NCI-H1694 (cell line): ENCODE results near the gene LRRC32.

Experiments used
- DNase-seq: peaks from one replicate; lab custom pipeline; 2025; lab: John Stamatoyannopoulos, UW

LRRC32 gene, protein sequence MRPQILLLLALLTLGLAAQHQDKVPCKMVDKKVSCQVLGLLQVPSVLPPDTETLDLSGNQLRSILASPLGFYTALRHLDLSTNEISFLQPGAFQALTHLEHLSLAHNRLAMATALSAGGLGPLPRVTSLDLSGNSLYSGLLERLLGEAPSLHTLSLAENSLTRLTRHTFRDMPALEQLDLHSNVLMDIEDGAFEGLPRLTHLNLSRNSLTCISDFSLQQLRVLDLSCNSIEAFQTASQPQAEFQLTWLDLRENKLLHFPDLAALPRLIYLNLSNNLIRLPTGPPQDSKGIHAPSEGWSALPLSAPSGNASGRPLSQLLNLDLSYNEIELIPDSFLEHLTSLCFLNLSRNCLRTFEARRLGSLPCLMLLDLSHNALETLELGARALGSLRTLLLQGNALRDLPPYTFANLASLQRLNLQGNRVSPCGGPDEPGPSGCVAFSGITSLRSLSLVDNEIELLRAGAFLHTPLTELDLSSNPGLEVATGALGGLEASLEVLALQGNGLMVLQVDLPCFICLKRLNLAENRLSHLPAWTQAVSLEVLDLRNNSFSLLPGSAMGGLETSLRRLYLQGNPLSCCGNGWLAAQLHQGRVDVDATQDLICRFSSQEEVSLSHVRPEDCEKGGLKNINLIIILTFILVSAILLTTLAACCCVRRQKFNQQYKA

DNA sequence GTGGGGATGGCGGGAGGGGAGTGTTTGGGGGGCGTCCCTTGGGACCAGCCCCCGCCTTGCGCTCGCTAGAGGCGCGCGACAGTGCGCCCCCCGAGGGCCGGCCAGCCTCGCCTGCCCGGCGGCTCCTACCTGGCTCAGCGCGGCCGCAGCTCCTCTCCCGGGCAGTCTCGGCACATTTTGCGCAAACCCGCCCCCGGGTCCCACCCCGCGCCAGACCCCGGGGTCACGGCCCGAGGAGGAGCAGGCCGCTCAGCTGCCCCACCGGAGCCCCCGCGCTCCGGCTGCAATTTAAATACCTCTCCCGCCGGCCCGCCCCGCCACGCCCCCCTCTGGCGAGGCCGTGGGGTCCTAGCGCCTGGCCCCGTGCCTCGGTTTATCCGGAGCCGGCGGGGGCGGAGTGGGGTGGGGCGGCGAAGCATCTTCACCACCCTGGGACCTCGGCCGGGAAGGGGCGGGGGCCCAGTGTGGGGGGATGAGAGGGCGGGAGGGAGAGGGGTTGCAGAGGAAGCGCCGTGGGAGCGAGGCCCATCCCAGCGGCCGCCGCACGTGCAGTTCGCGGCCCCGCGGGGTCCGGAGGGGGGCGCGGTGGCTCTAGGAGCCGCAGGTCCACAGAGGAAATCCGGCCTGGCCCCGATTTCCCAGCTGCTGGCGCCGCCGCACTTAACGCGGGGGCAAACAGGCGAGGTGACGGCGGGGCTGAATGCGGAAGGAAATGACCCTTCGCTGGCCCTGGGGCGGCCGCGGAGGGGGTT, at the start of gene LRRC32:
LRRC32 (minus strand) TSS at position 263 of the 752 bp plus-strand sequence. CDS start 4,793 bp downstream, outside the sequence.
- DNase-seq, result no peak

DNA sequence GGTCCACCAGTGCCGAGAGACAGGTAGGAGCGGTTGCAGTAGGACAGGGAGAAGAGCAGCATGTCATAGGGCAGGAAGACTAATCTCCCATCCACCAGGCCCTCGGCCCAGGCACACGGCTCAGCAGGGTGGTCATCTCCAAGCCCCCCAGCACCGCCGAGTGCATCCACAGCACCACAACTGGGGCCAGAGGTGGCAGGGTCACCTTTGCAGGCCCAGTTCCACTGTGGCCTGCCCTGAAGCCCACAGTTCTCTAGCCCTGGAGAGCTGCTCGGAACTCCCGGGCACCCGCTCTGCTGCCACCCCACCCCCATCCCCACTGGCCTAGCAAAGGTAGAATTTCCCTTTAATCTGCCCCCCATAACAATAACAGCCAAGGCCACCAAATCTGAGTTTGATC, 49.1 kb upstream of the LRRC32 start:
- DNase-seq, result no peak

DNA sequence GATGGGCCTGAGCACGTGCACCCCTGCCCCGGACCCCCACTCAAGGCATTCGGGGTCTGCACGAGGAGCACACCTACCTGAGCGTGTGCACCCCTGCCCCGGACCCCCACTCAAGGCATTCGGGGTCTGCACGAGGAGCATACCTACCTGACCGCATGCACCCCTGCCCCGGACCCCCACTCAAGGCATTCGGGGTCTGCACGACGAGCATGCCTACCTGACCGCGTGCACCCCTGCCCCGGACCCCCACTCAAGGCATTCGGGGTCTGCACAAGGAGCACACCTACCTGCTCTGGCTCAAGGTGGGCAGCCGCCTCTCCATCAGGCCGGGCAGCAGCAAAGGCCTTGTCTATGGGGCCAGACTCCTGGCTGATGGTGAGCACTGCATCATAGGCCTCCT, 48.7 kb upstream of the LRRC32 start:
- no peak for DNase-seq

DNA sequence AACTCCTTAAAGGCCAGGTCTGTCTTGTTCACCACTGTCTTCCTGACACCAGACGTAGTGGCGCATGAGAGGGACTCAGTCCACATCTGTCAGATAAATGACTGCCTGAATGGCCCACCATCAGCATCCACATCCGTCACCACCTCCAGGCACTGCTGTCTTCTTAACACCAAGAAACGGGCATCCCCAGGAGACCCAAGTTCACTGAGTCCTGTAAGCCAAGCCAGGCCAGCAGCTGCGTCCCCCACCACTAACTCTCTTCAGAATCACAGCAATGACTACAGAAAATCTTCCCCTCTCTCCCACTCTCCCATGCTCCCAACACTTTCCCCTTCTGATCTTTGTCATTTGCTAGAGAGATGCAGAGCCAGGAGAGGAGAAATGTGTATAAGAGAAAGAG, 47.3 kb upstream of the LRRC32 start:
- DNase-seq, result no peak

DNA sequence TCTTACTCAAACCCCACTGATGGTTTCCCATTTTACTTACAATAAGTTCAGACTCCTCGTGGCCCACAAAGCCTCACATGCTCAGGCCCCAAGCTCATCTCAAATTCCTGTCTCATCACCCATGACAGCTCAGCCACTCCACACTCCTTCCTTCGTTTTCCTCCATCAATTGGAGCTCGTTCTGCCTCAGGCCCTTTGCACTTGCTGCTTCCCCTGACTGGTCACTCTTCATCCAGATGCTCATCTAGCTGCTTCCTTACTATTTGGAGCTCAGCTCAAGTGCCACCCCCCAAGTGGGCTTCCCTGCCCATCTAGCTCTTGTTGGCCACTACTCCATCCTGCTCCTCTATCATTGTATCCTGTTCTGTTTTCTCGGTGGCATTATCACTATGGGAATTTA, 46.8 kb upstream of the LRRC32 start:
- no peak for DNase-seq

DNA sequence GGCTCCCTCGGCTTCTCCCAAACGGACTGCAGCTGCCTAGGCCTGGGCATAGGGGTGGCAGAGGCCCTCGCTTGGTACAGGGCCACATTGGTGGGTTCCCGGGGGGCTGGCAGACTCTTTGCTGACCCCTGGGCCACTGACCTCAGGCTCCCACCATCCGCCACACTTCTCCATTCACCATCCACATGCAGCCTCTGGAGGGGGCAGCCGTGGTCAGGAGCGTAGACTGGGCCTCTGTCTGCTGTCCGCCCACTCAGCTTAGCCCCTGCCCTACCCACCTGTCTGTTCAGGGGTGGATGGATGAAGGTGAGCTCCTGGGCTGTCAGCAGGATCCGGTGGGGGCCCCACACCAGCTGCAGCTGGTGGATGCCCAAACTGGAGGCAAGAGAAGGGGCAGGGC, 45.7 kb upstream of the LRRC32 start:
- DNase-seq, result no peak

DNA sequence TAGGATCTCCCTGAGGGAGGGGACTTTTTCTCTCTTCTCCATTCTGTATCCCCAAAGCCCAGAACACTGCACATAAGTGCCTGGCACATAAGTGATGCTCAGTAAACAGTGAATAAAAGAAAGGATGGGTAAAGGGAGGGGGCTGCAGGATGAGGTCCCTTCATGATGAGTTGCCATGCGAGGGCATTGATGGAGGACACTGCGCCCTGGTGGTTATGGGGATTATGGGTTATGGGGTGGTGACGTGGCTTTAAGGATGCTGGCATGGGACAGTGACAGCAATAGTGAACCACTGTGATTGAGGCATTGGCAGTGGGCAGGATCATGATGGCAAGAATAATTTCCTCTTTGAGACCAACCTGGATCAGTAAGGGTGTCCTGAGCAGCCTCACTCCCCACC, 43.9 kb upstream of the LRRC32 start:
- DNase-seq, result no peak

DNA sequence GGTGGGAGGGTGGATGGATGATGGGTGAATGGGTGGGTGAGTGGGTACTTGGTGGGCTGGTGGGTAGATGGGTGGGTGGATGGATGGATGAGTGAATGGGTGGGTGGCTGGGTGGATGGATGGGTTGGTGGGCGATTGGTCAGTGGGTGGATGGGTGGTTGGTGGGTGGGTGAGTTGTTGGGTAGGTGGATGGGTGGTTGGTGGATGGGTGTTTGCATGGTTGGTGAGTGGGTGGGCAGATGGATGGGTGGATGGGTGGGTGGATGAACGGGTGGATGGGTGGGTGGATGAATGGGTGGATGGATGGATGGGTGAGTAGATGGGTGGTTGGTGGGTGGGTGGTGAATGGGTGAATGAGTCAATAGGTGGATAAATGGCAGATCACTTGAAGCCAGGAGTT, 43.0 kb upstream of the LRRC32 start:
- DNase-seq, result no peak

DNA sequence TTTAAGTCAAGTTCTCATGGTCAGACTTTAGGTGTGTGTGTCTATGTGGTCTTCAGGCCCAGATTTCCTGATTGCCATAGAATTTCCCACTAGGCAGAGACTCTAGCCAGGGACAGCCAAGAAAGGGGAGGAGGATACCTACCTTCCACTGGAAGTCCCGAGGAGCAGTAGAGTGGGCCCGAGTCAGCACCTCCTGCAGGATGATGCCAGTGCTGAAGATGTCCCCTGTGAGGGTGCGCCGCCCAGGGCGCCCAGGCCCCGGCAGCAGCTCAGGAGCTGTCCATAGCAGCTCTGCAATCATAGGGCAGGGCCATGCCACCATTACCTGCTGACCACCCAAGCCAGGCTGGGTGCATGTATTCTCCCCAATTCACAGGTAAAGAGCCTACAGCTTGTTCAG, 41.6 kb upstream of the LRRC32 start:
- DNase-seq, result no peak

DNA sequence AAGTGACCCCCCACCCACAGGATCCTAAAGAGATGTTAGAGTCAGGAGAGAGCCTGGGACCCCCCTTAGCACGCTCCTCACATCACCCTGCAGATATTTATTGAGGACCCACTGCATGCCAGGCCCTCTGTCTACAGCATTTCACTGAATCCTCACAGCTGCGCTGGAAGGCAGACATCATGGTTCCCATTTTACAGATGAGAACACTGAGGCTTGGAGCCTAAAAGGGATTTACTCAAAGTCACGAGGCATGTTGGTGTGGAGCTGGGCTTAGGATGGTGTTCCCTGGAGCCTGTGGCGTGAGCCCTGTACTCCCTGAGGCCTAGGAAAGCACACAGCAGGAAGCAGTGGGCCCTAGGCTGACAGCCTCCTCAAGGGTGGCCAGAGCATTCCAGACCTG, 39.2 kb upstream of the LRRC32 start:
- DNase-seq, result no peak

DNA sequence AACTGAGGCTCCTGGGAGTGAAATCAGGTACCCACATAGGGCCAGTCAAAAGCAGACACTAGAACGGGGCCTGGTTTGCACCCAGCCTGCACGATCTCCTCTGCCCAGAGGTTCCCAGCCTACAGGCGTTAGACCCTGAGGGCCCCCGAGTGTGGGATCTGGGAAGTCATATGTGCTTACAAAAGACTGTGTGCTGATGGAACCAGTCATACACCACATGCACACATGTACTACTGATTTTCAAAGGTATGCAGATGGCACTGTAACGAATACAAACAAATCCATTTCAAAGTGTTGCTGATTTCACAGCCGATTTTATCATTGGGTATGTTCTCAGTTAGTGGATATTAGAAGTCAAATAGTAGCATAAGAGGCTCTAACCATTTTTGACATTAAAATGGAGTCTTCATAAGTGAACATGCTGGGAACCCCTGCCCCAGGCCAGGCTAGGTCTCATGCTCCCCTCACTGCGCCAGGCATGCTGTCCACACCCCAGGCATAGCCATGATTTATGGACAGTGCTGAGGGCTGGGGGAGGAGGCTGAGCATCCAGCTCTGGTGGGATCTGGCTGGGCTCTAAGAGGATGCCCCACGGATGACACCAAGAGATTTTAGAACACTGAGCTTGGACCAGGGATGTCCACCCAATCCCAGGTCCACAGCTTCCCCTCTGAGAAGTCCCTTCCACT, 38.6 kb upstream of the LRRC32 start:
- no peak for DNase-seq

DNA sequence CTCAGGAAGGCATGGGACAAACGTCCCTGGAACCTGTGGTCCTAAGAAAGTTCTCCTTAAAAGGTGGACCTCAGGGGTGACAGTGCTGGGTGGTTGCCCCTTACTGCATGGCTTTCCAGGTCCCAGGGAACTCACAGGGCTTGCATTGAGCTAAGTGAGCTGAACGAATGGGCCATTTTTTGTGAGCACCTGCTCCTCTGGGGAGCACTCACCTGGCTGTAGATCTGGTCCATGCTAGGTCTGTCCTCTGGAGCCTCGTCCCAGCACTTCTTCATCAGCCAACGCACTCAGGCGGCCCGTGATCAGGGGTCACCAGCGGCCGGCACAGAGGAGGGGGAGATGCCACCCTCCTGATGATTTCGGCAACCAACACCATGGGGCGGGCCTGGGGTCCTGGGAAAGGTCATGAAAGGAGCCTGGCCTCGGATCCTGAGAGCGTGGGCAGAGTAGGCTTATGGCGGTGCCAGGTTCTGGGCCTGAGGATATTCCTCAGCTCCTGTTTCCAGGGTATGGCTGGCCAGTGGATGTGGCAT, 36.8 kb upstream of the LRRC32 start:
- DNase-seq, result no peak

DNA sequence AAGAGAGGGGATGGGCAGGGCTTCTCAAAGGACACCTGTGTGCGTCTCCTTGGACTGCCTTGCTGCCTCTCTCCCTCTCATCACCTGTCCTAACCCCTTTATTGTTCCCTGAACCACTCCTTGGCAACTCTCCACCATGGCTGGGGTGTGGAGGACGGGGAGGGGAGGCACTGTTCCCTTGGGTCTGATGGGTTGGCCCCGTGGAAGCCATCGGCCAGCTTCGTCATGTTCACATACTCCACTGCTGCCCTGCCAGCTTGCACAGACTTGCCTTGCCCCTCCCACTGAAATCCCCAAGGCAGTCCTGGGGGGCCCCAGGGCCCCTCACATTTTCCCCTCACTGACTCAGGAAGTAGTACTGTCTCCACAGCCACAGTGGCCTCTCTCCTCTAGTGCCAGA, 36.1 kb upstream of the LRRC32 start:
- no peak for DNase-seq

DNA sequence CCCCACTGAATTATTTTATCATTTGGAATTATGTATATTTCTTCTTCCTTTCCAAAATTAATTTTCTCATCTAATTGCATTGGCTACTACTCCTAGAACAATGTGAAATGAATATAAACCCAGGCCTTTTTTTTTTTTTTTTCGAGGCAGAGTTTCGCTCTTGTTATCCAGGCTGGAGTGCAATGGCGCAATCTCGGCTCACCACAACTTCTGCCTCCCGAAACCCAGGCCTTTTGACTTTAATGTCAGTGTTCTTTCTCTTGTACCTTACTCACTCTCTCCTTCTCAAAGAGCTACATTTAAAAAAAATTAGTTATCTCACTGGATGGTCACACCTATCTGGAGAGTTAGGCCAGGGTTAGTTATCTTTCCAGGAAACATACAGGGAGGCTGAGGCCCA, 35.3 kb upstream of the LRRC32 start:
- no peak for DNase-seq

DNA sequence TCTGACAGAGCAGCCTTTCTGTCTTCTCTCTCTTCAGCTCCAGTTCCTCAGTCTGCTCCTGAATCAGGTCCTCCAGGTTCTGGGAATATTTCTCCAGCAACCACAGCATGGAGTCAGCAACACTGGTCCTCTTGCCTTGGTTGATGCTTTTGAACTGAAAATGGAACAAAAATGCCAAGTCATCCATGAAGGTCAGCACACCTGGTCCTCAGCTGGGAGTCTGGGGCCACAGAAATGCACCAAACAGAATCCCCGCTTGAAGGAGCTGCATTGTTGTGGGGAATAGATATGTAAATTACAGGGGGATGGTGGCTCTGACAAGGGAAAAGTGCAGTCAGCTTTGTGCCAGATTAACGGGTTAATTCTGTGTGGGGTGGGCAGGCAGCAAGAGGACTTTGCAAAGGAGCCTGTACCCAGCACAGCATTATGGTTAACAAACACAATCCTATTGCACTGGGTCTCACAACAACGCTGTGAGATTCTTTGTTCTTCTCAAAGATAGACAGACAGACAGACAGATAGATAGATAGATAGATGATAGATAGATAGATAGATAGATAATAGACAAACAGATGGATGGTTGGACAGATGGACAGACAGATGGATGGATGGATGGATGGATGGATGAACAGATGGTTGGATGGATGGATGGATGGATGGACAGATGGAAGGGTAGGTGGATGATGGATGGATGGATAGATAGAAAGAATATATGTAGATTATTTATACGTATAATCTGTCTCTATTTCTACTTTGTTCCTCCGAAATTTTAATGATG, 33.8 kb upstream of the LRRC32 start:
- DNase-seq, result no peak

DNA sequence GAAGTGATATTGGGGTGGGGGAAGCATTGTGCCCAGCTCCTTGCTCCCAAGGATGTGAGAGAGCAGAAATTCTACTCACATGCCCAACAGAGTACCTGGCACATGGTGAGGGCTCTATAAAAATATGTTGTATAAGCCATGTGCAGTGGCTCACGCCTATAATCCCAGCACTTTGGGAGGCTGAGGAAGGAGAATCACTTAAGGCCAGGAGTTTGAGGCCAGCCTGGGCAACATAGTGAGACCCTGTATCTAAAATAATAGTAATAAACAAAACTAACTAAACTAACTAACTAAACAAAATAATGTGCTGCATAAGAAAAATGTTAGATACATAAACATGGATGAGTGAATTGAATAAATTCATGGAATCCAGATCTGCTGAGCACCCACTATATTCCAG, 33.2 kb upstream of the LRRC32 start:
- no peak for DNase-seq

DNA sequence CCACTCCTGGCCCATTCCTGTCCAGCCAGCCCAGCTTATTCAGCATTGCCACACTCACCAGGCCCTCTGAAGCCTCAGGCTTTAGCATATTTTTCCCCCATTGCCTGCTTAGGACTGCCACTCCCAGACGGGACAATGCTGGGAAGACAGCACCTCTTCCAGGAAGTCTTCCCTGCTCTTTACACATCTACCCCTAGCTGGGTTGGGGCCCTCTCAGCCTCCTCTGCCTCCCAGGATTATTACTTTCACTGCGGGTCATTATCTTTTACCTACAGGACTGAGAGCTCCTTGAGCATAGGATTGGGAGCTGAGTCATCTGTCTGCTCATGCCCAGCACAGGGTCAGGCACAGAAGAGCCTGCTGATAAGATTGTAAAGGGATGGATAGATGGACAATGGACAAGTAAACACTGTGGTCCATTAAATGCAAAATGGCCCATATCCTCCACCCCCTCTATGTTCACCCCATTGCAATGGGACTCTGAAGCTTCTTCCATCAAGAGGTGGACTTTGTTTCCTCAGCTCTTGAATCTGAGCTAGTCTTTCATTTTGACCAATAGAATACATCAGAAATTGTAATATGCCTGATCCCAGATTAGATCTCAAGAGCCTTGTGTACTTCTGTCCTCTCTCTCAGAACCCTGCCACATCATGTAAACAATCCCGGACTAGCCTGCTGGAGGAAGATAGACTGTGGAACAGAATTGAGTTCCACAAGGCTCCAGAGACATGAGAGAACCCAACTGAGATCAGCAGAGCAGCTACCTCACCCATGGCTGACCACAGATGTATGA, 32.0 kb upstream of the LRRC32 start:
- no peak for DNase-seq

DNA sequence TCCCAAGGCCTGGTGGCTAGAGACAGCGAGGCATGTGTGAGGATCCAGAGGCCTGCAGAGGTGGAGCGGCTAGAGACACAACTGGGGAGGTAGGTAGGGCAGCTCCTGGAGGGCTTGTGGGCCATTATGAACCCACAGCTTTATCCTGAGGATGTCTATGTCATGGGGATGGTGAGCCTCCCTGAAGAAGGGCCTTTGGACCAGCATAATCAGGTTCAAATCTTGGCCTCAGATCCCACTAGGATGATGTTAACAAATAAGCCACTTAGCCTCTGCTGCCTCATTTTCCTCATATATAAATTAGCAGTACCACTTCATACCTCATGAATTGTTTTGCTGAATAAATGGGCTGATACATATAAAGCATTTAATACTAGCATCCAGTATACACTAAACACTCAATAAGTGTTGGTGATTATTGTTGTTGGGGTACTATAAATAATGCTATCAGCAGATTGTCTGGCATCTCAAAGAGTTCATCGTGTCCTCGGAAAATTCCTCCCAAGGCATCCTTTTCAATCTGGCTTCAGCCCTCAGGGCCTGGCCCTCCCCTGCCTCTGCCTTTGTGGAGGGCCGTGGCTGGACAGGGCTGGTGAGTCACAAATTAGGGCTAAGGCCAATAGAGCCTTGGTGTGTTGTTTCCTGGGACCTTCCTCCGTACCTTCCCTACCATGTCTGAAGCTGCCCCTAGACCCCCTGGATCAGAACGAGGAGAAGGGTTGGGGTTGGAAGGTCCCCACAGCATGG, 30.9 kb upstream of the LRRC32 start:
- DNase-seq, result no peak

DNA sequence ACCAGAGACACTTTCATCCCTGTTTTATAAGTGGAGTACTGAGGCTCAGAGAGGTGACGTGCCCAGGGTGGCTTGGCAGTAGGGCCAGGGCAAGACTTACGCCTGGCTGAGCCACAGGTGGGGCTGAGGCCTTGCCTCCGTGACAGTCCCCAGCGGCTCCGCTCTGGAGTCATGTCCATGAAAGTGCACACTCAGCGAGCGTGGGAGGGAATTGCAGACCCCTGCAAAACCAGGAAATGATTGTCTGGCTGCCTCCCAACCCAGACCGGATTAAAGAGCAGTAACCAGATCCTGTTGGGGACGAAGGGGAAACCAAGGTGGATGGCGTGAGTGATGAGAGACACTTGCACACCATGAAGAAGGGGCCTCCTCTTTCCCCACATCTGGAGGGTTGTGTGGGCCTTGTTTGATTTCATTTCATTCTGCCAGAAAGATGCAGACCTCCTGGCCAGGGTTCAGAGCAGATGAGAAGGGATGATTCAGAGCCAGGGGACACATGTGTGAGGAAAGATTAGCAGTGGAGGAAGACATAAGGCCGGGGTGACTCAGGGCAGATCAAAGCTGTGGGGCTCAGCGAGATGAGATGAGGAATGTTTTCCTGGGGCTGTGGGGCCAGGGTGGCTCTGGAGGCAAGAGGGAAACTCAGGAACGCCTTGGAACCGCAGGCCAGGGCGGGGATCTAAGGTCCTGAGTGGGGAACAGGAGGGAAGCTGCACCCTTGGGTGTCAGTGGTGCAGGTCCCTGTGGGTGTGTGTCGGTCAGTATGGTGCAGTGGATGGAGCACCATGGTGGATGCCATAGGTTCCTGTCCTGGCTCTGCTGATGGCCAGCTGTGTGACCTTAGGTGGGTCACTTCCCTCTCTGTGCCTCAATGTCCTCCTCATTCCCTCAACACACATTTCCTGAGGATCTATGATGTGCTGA, 29.9 kb upstream of the LRRC32 start:
- DNase-seq, result no peak
